Endothelial cell of umbilical vein (primary cell): Measurements from ENCODE around the gene DBI. TPM values are rescaled to one million over a fixed set of nuclear protein-coding genes. Genes with fewer than 3 reads are reported as not detected.

Experiments
- BruUV-seq: library from RNA; stranded (reverse); fragments of 400-500 nt; replicated peaks from 2 replicates; lab custom pipeline; 2021; lab: Mats Ljungman, UMichigan
- CTCF ChIA-PET: fragments of 300-600, 350-600 bp; sonication (Branson Sonifier 250); formaldehyde crosslinking; loops from one replicate; lab custom pipeline; 2021; ENCODE audit warnings: antibody characterized with exemption, inconsistent platforms; lab: Charles Lee
- POLR2A ChIA-PET: fragments of 300-600, 350-600 bp; sonication (Branson Sonifier 250); formaldehyde crosslinking; loops from one replicate; lab custom pipeline; 2021; ENCODE audit warnings: antibody characterized with exemption, inconsistent platforms; lab: Charles Lee
- DNase-seq: peaks from one replicate; pipeline ENCODE4 v3.0.0-alpha.2; 2011; ENCODE audit warnings: low read depth, low spot score
- FAIRE-seq: peaks from 2 replicates; lab custom pipeline; 2011; peaks lifted over from hg19 to GRCh38; lab: Jason Lieb, UNC
- H2AFZ ChIP-seq: 2 replicates; pipeline ENCODE4 v1.6.0; 2012; ENCODE audit warnings: low read depth, low read length, control low read depth, inconsistent platforms
- H3K27ac ChIP-seq: 2 replicates; pipeline ENCODE4 v1.5.1; 2011; ENCODE audit warnings: low read depth, mild to moderate bottlenecking, control low read depth, low read length, moderate library complexity; ENCODE audit not compliant: insufficient read depth
- H3K27me3 ChIP-seq, 2 experiments: 2 replicates each; pipeline versions ENCODE4 v1.6.0 to v1.6.1; 2011; ENCODE audit warnings: low read length in 2 of 2, mixed read lengths in 1 of 2; ENCODE audit not compliant: control insufficient read depth in 2 of 2, insufficient read depth in 2 of 2
- H3K36me3 ChIP-seq, 2 experiments: 2 replicates in 1 of 2; 3 replicates in 1 of 2; pipeline ENCODE4 v1.5.1; 2011; ENCODE audit warnings: low read length in 2 of 2, mild to moderate bottlenecking in 1 of 2, moderate library complexity in 1 of 2; ENCODE audit not compliant: control insufficient read depth in 2 of 2, insufficient read depth in 2 of 2; ENCODE audit errors: extremely low read depth in 1 of 2
- H3K4me1 ChIP-seq: 3 replicates; pipeline ENCODE4 v1.5.1; 2011; ENCODE audit warnings: mild to moderate bottlenecking, low read length; ENCODE audit not compliant: control insufficient read depth, insufficient read depth; ENCODE audit errors: extremely low read depth
- H3K4me2 ChIP-seq: 2 replicates; pipeline ENCODE4 v1.6.1; 2011; ENCODE audit warnings: low read length, control low read depth, mixed read lengths; ENCODE audit not compliant: insufficient read depth
- H3K4me3 ChIP-seq, 3 experiments: fragments of 200-600 bp in 1 of 3; sonication (generic), shearing (Covaris generic) in 1 of 3; replicated peaks in 1 of 3; 2 replicates each; pipeline ENCODE4 v1.5.1; 2011 to 2016; ENCODE audit warnings: control low read depth in 3 of 3, low read length in 3 of 3, mild to moderate bottlenecking in 2 of 3, inconsistent platforms in 1 of 3, low read depth in 1 of 3, moderate library complexity in 1 of 3; ENCODE audit not compliant: insufficient read depth in 1 of 3
- H3K79me2 ChIP-seq: 2 replicates; pipeline ENCODE4 v1.6.0; 2012; ENCODE audit warnings: low read length, inconsistent platforms; ENCODE audit not compliant: control insufficient read depth, insufficient read depth
- H3K9ac ChIP-seq: replicated peaks from 2 replicates; pipeline ENCODE3; 2011; ENCODE audit warnings: low read length, control low read depth; ENCODE audit not compliant: insufficient read depth; ENCODE audit errors: extremely low read depth
- H3K9me1 ChIP-seq: replicated peaks from 3 replicates; pipeline ENCODE4 v1.6.0; 2011; ENCODE audit warnings: mild to moderate bottlenecking, low read length; ENCODE audit not compliant: control insufficient read depth, insufficient read depth; ENCODE audit errors: extremely low read depth
- H3K9me3 ChIP-seq: replicated peaks from 2 replicates; pipeline ENCODE4 v1.5.1; 2012; ENCODE audit warnings: low read length, inconsistent platforms; ENCODE audit not compliant: control insufficient read depth, insufficient read depth
- H4K20me1 ChIP-seq: replicated peaks from 2 replicates; pipeline ENCODE3; 2011; ENCODE audit warnings: mild to moderate bottlenecking, low read length; ENCODE audit not compliant: control insufficient read depth, insufficient read depth; ENCODE audit errors: extremely low read depth
- FOS ChIP-seq: IDR thresholded peaks from 2 replicates; pipeline ENCODE4 v1.6.1; 2011; ENCODE audit warnings: mild to moderate bottlenecking, low read length, moderate library complexity, borderline replicate concordance; ENCODE audit not compliant: insufficient read depth
- MAX ChIP-seq: IDR thresholded peaks from 2 replicates; pipeline ENCODE4 v1.6.1; 2011; ENCODE audit not compliant: insufficient read depth, insufficient read length
- MYC ChIP-seq: IDR thresholded peaks from one replicate; pipeline ENCODE4 v1.6.1; 2011; ENCODE audit warnings: mild to moderate bottlenecking, low read depth, low read length
- POLR2A ChIP-seq: IDR thresholded peaks from 2 replicates; pipeline ENCODE4 v1.6.1; 2012; ENCODE audit warnings: low read depth, mild to moderate bottlenecking, control low read depth, low read length
- POLR2AphosphoS5 ChIP-seq: IDR thresholded peaks from 2 replicates; pipeline ENCODE4 v1.6.1; 2012; ENCODE audit warnings: low read depth, mild to moderate bottlenecking, control low read depth, low read length, moderate library complexity; ENCODE audit not compliant: insufficient read depth
- dilution Hi-C: fragments of 300-500 bp; cut with MboI; formaldehyde crosslinking; loops from one replicate; pipeline ENCODE4 v1.15.0; 2019; ENCODE audit warnings: low sequenced_read_pairs; ENCODE audit not compliant: extremely low pct_ligation_motif_present
- intact Hi-C: fragments of 100-400 bp; cut with micrococcal nuclease; formaldehyde crosslinking; loops from one replicate; pipeline ENCODE4 v1.10.0; 2022
- polyA plus RNA-seq, 4 experiments: library from polyadenylated mRNA; depleted of rRNA in 3 of 4; stranded (reverse) in 3 of 4; unstranded in 1 of 4; fragments of >200 nt; gene quantifications; 2 replicates each; pipeline versions ENCODE4 v1.2.1 to v1.2.3, GENCODE V29; 2011 to 2012; ENCODE audit warnings: missing spikeins in 1 of 4
- total RNA-seq: library from RNA; stranded (reverse); gene quantifications from 2 replicates; pipeline ENCODE4 v1.2.3, GENCODE V29; 2021

The DBI gene
- total and polyA plus RNA-seq, 2 donors (not counting 3 experiments of a cell fraction or from before 2014, with no cell fraction given), result 214 to 233 TPM

- peak overlapping the region; percentile 82 for H2AFZ ChIP-seq
- H3K9me3 ChIP-seq, result no peaks in the 10 kb centered on the region
- CTCF ChIA-PET, result interaction anchor here (1.1 to 1.7 kb wide), 4 partner anchors 16 to 486 kb away, joined by 3 to 4 read pairs (median 3); no protein-coding TSS in a partner anchor
- POLR2A ChIA-PET, result interaction anchor here (0.6 kb wide), 1 partner anchor 392 kb away, joined by 3 read pairs; the partner anchor contains the start of gene PTPN4
- intact Hi-C loops (loop anchor here (2.0 to 10.0 kb wide), 2 partner anchors 113 to 145 kb away; partner anchors contain the start of gene STEAP3), dilution Hi-C loops (no loop called here)
- peaks cover 21% of the 10 kb centered on the region for H3K4me1 ChIP-seq
- peak overlapping the region; percentile 65 to 86 (median 66) for H3K4me3 ChIP-seq
- peaks cover 2% of the 10 kb centered on the region for H4K20me1 ChIP-seq
- BruUV-seq, result no TSS peak
- no peaks in the 10 kb centered on the region for H3K9me1 ChIP-seq
- FAIRE-seq, result peak; percentile 67
- peak overlapping the region; percentile 53 for H3K4me2 ChIP-seq
- H3K9ac ChIP-seq, result peak overlapping the region; percentile 34
- H3K36me3 ChIP-seq, result peaks cover 18 to 23% of the 10 kb centered on the region in 2 experiments
- no peaks in the 10 kb centered on the region for H3K27me3 ChIP-seq
- TF ChIP-seq POLR2AphosphoS5 (peak; percentile 14), MYC (no peak)
- H3K27ac ChIP-seq, result peak overlapping the region; percentile 14
- DNase-seq, result no peak
- peaks cover 29% of the 10 kb centered on the region for H3K79me2 ChIP-seq
Measured at GRCh38 chr2:119367472-119368099, 809 bp downstream of the DBI start.

GRCh38 chr2:119369845-119370244, 3.1 kb downstream of the DBI start:
- no peak overlapping the region for H3K4me3 ChIP-seq
- H3K36me3 ChIP-seq, result peaks cover 22 to 33% of the 10 kb centered on the region in 2 experiments
- no peak overlapping the region for H3K27ac ChIP-seq
- no peaks in the 10 kb centered on the region for H3K9me1 ChIP-seq
- dilution Hi-C loops, result no loop called here
- H3K4me2 ChIP-seq, result no peak overlapping the region
- peaks cover 29% of the 10 kb centered on the region for H3K79me2 ChIP-seq
- peaks cover 2% of the 10 kb centered on the region for H4K20me1 ChIP-seq
- no peaks in the 10 kb centered on the region for H3K9me3 ChIP-seq
- no peak for FAIRE-seq
- no peak for DNase-seq
- TF ChIP-seq POLR2A (no peak), FOS (no peak), MYC (no peak), MAX (no peak)
- POLR2A ChIA-PET, result no interaction called here
- intact Hi-C loops, result loop anchor here (10.0 kb wide), 1 partner anchor 115 kb away; no protein-coding TSS in a partner anchor
- CTCF ChIA-PET, result no interaction called here
- no peak overlapping the region for H3K9ac ChIP-seq
- no TSS peak for BruUV-seq
- no peak overlapping the region for H2AFZ ChIP-seq
- H3K4me1 ChIP-seq, result peaks cover 21% of the 10 kb centered on the region
- no peaks in the 10 kb centered on the region for H3K27me3 ChIP-seq
